Activated CD8-positive, alpha-beta memory T cell treated with anti-CD3 and anti-CD28 coated beads for 36 hours (primary cell): ENCODE results near the gene TMEM31. TPM values are rescaled to one million over a fixed set of nuclear protein-coding genes. Genes with fewer than 3 reads are reported as not detected.

ENCODE experiments used
- CTCF ChIA-PET: fragments of 350-600 bp; sonication (Branson Sonifier 250); formaldehyde crosslinking; loops from one replicate; lab custom pipeline; 2021; ENCODE audit warnings: antibody characterized with exemption; lab: Charles Lee
- POLR2A ChIA-PET: fragments of 350-600 bp; sonication (Branson Sonifier 250); formaldehyde crosslinking; loops from one replicate; lab custom pipeline; 2021; ENCODE audit warnings: antibody characterized with exemption; lab: Charles Lee
- total RNA-seq, 2 experiments: library from RNA; stranded (reverse); gene quantifications; one replicate each; pipeline ENCODE4 v1.2.3, GENCODE V29; 2021

Gene TMEM31, protein sequence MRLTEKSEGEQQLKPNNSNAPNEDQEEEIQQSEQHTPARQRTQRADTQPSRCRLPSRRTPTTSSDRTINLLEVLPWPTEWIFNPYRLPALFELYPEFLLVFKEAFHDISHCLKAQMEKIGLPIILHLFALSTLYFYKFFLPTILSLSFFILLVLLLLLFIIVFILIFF
- under 1 TPM in 1 of 2 experiments, not detected in 1; 0.25 TPM for total RNA-seq

DNA sequence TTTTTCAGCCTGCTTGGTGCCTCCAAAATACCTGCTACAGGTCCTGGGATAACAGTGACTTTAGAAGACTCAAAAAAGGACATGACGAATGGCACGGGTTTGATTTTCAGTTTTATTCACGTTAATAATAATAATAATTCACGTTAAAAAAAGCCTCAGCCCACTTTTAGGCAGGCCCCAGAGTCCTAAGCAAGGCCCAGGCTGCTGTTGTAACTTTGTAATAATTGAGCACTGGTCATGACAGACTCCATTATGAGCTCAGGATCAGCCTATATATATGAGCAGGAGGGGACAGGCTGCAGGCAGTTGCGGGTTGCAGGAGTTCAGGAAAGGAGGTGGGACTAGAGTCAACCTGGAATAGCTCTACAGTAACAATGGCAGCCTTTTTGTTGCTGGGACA is at the start of gene TMEM31:
TMEM31 (plus strand) TSS at position 301 of the 400 bp plus-strand sequence. CDS start 1,350 bp downstream, outside the sequence.
- CTCF ChIA-PET = interaction anchor here (0.9 kb wide), 2 partner anchors 9 to 121 kb away, joined by 3 read pairs; partner anchors contain the start of gene RAB9B
- POLR2A ChIA-PET = no interaction called here

DNA sequence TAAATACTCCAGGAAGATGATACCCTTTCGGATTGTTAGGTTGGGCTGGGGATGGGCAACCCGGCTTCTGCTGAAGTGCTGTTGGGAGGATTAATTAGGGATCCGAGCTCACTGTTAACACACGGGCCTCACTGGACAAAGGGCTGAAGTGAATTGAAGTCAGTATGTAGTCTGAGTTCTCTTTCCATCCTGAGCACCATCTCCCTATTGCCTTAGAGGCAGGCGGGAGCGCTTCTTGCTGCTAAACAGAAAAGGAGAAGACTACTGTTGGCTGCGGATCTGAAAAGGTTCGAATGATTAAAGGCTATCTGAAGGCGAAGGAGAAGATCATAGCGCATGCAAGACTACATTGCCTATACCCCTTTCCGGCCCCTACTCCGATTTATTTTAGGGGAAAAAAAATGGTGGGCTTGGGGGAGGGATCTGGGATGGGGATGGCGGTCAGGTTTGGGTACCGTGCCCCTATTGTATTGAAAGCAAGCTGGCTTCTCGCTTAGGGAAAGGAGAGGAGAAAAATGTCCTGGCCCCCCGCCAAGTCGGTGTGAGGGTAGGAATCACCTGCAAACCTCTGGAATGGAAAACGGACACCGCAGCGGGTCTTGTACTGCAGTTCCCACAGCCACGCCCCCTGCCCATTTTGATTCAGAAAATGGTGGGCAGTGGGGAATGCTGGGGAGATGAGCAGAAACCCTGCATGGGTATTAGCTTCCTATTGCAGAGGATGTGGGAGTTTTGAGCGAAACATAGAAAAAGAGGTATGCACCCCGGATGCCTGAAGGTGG is 46.5 kb upstream of the TMEM31 start:
- CTCF ChIA-PET = interaction anchor here (0.7 kb wide), 1 partner anchor 13 kb away, joined by 3 read pairs; no protein-coding TSS in a partner anchor
- POLR2A ChIA-PET = no interaction called here

DNA sequence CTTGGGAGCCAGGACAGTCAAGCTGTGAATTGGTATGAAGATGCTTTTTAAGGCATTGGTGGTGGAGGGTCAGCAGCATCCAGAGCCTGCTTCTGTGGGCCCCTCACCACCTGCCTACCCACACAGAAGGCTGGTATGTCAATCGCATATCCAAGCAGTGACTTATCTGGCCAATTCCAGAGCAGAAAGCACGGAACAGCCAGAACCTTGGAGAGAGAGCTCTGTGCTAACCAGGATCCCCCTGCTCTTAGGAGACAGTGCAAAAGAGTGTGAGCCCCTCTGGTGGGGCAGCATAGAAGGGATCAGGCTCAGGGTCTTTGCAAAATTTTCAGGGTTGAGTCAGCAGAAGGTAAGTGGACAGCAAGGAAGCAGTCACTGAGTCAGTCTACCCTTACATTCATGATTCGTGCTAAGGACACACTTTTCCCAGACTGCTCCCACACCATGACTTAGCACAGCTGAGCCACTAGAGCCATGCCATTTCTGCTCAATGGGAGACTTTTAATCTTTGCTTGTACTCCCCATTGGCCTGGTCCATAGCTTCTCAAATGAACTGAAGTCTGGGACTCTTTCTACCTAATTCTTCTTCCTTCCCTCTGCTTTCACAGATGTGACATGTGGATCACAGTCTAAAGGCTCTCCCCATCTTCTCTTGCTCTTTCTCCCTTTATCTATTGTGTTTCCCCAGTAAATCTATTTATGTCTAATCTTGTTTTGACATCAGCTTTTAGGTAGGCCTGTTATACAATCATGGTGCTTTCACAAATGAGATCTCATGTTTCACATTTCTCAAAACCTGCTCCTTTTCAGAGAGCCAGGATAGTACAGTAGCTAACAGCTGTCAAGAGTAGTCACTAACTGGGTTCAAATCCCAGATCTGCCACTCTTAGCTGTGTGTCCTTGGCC is 44.3 kb upstream of the TMEM31 start:
- CTCF ChIA-PET = no interaction called here
- POLR2A ChIA-PET = no interaction called here

DNA sequence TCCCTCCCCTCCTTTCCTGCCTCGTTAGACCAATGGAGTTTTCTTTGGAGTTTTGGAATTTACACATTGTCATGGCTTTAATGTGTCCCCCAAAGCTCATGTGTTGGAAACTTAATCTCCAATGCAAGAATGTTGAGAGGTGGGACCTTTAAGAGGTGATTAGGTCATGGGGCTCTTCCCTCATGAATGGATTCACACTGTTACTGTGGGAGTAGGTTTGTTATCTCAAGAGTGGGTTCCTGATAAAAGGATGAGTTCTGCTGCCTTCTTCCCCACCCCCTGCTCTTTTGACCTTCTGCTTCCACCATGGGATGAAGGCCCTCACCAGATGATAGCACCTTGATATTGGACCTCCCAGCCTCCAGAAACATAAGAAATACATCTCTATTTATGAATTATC is 41.0 kb upstream of the TMEM31 start:
- ChIA-PET POLR2A (no interaction called here), CTCF (no interaction called here)

DNA sequence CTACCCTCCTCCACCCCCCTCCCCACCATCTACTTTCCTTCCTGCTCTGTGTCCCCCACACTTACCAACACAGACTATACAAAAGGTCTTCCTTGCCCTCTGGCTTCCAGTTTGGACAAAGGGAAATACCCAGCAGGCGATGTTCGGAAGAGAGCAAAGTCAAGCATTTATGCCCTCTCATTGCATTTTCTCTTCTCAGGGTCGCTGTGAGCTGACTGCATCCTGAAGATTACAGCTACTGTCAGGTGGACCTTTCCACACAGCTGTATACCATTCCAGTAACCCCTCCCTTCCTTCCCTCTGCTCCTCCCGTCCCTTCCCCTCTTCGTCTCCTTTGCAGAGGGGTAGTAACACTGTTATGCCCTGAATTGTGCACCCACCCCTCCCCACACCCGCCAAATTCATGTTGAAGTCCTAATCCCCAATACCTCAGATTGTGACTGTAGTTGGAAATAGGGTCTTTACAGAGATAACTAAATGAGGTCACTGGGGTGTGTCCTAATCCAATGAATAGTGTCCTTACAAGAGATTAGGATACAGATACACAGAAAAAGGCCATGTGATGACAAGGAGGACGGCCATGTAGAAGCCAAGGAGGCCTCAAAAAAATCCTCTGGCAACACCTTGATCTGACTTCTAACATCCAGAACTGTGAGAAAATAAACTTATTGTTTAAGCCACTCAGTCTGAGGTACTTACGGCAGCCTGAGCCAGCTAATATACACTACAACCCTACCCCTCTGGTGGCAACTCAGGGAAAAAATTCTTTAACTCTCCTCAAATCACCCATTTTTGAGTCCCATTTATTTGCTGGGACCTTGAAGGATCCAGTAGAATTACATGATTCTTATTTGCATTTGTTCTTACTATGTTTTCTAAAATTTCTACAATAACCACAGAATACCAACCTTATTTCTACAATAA is 35.9 kb upstream of the TMEM31 start:
- ChIA-PET CTCF (no interaction called here), POLR2A (no interaction called here)

DNA sequence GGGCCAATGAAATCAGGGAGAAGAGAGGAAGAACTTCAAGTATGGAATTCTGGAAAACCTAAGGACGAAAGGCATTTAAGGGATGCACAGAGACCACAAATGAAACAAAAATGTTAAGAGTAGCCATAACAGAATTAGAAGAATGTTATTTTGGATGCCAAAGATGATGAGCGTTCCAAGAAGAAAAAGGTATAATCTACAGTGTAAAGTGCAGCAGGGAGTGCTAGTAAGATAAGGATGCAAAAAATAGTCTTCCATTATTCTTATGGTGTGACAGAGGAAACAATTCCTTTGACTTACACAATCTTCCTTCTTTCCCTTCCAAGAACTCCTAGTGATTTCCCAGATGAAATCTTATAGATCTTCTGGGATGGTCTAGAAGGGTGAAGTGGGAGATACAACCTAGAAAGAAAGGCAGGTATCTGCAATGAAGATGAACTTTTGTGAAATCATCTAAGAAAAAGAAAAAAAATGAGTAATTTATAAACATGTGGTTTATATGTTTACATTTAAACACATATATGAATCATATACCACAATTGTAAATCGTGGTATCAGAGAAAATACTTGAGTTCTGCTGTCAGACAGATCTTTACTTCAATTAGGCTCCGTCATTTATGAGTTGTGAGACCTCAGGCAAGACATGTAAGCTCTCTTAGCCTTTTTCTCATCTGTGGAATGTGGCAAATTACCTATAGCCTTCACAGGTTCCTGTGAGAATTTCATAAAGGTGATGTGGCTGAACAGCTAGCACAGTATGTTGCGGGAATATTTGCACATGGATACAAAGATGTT is 32.3 kb upstream of the TMEM31 start:
- POLR2A ChIA-PET = no interaction called here
- CTCF ChIA-PET = no interaction called here

DNA sequence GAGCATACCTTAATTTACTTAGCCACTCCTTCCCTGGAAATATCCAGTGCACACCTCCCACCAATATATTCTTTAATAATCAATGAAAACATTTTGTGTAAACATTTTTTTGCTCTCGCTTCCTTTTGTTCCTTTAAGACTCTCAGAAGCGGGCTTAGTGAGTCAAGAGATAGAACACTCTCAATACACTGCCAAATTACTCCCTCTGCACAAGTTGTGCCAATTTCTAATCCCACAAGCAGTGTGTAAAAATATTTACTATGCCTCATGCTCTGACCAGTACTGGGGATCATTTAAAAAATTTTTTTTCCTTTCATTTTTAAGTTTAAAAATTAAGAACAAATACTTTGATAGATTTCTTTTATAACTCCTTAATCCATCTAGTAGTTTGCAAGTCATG is 29.3 kb upstream of the TMEM31 start:
- POLR2A ChIA-PET = no interaction called here

DNA sequence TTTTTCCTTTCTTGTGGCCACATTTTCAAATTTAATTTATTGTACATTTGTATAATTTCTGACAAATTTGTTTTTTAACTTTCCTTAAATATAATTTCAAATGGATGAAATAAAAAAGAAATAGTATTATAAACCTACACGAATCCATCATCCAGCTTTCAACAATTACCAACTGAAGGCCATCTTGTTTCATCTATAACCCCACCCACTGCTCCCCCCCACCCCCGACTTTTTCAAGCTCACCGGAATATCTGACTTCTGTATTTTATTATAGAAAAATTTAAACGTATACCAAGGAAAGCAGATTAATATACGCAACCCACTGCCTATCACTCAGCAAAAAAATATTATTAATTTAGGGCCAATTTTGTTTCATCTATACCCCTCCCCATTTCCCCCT is 25.3 kb upstream of the TMEM31 start:
- ChIA-PET CTCF (no interaction called here), POLR2A (interaction anchor here (0.7 kb wide), 1 partner anchor 78 kb away, joined by 4 read pairs; the partner anchor contains the start of gene TCEAL3)

More for the DNA sequence above, 29.3 kb upstream of the TMEM31 start:
- CTCF ChIA-PET = no interaction called here

DNA sequence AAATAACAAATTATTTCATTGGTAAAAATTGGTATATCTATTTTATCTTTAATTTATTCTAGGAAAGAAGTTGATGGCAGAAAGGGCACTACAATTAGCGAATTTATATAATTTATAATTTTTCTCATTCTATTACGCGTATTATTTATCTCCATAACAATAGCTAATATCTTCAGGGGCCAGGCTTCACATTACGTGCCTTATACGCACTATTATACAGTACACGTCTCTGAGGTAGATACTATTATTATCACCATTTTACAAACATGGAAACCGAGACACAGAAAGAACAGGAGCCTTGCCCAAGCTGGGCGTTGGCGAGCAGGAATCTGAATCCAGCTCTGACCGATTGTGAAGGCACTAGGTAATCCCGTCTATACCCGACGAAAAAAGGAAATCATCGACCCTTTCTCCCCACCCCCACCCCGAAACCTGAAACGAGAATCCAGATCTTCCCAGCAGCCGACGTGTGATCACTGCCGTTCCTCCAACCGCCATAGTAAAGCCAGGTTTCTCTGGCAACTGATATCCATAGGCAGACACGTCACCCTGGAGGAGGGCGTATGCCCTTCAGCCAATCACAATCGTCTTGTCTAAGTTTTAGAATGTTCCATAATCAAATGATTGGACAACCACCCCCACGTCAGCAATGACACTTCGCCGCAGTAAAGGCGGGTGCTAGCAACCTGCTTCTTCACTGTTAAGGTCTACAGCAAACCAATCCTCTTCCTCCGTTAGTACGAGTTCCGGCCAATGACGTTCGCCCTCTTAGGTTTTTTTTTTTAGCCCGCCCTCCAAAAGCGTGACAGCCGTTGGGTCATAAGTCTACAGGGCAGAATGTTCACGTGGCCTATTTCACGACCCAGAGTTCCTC is 24.3 kb upstream of the TMEM31 start, which contains the start of gene MORF4L2:
MORF4L2 (minus strand) TSS at position 501 of the 874 bp plus-strand sequence. CDS start 9,672 bp downstream, outside the sequence.
- ChIA-PET CTCF (no interaction called here), POLR2A (interaction anchor here (0.7 kb wide), 1 partner anchor 103 kb away, joined by 4 read pairs; no protein-coding TSS in a partner anchor)

DNA sequence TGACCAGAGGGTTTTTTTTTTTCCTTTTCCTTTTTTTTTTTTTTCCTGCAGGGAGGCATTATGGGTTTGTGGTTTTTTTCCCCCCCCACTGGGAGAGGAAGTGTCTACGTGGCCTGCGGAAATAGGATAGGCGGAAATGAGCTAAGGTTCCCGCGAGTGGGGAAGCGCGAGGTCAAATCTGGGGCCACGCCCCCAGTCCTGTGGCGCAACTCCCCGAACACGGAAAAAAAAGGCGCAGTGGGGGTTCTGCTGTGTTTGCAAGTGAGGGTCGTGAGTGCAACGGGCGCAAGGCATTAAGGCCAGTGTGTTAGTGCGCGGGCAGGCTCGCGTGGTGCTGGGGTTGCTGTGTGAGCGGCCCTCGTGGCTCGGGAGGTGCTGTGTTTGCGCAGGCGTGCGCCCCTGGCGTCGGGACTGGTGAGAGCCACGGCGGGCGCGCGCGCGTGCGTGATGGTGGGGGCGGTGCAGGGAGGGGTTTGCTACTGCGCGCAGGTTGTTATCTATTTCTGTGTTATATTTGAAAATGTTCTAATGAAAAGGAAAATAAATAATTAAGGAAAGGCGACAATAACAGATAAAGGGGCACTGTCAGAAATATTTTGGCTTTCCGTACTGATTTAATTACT is 23.5 kb upstream of the TMEM31 start:
- ChIA-PET CTCF (interaction anchor here (0.6 kb wide), 1 partner anchor 25 kb away, joined by 4 read pairs; no protein-coding TSS in a partner anchor), POLR2A (interaction anchor here (0.7 kb wide), 1 partner anchor 103 kb away, joined by 4 read pairs; no protein-coding TSS in a partner anchor)

DNA sequence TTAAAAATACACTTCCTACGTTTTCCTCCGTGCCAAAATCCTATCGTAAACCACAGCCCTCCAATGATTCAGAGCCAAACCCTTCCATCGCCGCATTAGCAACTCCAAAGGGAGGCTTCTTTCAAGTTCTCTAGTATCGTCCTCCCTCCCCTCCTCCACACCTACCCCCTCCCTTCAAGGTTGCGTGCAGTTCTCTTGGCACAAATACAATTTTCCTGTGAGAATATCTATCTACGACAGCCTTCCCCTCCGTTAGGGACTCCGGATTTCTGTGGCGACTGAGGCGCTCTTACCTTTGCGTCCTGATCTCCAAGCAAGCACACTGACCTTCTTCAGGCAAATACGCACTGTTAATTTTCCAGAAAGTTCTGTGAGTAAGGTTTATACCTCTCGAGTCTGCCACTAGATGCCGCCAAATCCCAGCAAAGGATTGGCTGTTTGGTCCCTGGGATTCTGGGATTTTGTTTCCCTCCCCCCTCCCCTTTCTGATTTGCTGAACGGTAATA is 23.0 kb upstream of the TMEM31 start:
- ChIA-PET POLR2A (interaction anchor here (0.7 kb wide), 1 partner anchor 104 kb away, joined by 4 read pairs; no protein-coding TSS in a partner anchor), CTCF (interaction anchor here (0.6 kb wide), 1 partner anchor 26 kb away, joined by 4 read pairs; no protein-coding TSS in a partner anchor)

DNA sequence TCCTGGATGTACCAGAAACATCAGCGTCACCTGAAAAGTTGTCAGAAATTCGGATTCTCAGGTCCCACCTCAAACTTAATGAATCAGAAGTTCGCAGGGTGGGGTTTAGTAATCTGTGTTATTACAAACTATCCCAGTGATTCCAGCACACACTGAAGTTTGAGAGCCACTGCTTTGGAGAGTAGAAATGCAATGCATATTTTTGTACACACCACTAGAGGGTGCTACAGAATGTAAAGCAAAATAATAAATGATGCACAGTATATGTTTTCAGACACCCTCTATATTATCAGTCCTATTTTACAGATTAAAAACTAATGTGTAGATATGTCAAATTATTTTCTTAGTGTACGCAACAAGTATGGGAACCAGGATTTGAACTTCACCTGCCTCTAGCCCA is 21.8 kb upstream of the TMEM31 start:
- ChIA-PET CTCF (no interaction called here), POLR2A (no interaction called here)

DNA sequence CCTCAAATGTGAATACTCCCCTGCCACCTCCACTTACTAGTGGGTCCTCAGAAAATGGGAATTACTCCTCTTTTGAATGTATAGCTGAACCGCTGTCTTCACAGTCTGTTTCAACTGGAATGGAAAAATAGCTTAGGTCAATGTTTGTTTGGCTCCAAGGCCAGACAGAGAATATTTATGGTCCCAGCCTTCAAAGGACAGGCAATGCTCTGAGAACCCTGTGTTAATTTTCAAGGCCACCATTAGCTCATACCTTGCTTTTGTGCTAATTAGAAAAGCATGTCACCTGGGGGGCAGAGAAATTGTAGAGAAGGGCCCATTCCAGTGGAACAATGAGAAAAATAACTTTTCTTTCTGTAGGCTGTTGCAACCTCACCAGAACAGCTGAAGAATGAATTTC is 19.6 kb upstream of the TMEM31 start:
- CTCF ChIA-PET = no interaction called here
- POLR2A ChIA-PET = no interaction called here

DNA sequence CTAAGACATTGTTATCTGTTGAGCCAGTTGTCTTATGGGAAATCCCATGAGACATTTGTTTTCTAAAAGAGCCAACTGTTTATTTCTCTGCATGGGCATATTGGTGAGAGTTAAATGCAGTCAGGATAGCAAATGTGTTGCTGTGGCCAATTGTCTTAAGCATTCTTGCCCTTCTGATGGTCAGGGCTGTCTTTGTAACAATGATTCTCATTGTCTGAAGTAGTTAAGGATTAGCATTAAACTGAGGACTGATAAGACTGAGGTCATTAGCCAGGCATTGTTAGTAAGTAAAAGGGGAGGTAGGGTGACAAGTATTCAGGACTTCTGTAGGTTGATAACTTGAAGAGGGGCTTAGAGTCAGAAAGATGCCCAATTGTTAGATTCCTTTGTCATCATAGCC is 13.0 kb upstream of the TMEM31 start:
- ChIA-PET CTCF (no interaction called here), POLR2A (no interaction called here)

DNA sequence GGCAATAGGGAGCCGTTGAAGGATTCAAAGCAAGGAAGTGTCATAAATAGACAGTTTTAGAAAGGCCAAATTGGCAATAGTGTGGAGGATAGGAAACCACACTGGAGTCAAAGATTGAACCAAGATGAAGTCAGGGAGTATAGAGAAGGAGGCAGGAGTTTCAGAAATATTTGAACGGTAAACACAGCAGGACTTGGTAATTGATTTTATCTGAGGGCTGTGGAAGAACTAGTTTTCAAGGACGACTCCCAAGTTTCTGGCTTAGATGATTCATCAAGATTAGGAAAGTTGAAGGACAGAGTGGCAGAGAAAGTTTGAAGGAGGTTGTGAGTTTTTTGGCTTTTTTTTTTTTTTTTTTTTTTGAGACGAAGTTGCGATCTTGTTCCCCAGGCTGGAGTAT is 11.5 kb upstream of the TMEM31 start:
- ChIA-PET POLR2A (no interaction called here), CTCF (no interaction called here)

DNA sequence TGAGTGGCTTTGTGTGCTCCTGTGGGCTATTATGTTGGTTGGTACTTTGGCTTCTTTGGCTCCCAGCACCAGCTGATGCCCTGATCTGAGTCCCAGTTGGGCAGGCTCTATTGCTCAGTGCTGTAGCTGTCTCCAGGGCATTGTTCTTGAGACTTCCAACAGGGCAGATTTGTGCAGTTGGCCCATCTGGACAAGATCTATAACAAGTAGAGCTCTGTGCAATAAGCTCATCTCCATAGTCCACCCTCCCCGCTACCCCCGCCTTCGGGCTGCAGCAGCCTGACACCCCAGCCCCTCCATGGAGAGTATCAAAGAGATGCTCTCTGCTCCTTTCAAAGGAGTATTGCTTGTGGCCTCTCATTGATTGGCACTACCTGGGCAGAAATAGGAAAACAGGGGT is 5.8 kb upstream of the TMEM31 start:
- ChIA-PET POLR2A (no interaction called here), CTCF (no interaction called here)
